Activated naive CD4-positive, alpha-beta T cell (primary cell): ENCODE measurements around the gene NID1.
"Not testable (repeated sequence)": the region's sequence is repeated elsewhere in the genome, so short reads cannot be mapped to it uniquely, and the experiment has no call there.

ENCODE experiments used
- DNase-seq, 4 experiments: peaks; one replicate each; lab custom pipeline; 2025; lab: John Stamatoyannopoulos, UW

Gene NID1

GRCh38 chr1:236096660-236097482 lies 32.0 kb upstream of the NID1 start:
- DNase-seq = peak; percentile 66 to 99 (median 80)

DNA sequence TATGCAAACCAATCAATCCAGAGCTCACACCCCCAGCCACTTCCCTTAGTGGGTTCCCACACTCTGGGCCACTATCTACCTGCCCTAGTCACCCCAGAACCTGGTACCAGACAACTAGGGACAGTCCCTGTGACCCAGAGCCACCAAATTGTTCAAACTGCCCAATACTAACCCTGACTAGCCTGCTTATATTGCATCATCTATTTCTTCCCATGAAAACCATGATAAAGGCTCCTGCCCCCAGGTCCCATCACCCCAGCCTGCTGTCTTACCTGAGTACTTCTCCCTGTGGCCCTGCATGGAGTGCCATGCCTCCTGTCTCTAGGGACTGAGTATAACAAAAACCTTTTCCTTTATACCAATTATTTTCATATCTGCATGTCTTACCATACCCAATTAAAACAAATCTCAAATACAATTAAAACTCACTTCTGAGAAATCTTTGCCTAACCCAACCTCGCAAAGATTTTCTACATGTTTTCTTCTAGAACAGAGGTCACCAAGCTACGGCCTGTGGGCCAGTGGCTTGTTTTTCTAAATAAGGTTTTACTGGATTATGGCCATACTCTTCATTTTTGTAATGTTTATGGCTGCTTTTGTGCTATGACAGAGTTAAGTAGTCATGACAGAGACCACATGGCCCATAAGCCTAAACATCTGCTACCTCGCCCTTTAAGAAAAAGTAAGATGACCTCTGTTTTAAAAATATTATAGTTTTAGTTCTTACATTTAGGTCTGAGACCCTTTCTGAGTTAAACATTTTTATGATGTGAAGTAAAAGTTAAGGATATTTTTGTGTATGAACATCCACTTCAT lies 31.0 kb upstream of the NID1 start:
- no peak for DNase-seq

- no peak for DNase-seq
These were observed 28.0 kb upstream of the NID1 start for GRCh38 chr1:236092899-236093298.

DNA sequence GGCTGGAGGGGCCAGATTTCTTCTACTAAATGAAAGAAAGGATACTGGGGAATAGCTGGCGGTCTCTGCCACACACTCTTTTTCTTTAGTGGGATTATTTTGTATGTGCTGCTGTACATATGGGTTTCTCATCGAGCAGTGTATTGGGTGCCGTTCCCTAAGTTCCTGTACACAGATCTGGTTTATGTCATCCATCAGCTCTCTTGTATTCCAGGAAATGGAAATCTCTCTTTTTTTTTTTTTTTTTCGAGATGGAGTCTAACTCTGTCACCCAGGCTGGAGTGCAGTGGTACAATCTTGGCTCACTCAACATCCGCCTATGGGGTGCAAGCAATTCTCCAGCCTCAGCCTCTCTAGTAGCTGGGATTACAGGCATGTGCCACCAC lies 27.0 kb upstream of the NID1 start:
- DNase-seq = no peak

GRCh38 chr1:236090741-236091147 lies 25.9 kb upstream of the NID1 start:
- DNase-seq = no peak

- no peak for DNase-seq
These were observed 24.3 kb upstream of the NID1 start for GRCh38 chr1:236089046-236089773.

- DNase-seq = no peak
These were observed 21.6 kb upstream of the NID1 start for GRCh38 chr1:236086537-236086936.

DNA sequence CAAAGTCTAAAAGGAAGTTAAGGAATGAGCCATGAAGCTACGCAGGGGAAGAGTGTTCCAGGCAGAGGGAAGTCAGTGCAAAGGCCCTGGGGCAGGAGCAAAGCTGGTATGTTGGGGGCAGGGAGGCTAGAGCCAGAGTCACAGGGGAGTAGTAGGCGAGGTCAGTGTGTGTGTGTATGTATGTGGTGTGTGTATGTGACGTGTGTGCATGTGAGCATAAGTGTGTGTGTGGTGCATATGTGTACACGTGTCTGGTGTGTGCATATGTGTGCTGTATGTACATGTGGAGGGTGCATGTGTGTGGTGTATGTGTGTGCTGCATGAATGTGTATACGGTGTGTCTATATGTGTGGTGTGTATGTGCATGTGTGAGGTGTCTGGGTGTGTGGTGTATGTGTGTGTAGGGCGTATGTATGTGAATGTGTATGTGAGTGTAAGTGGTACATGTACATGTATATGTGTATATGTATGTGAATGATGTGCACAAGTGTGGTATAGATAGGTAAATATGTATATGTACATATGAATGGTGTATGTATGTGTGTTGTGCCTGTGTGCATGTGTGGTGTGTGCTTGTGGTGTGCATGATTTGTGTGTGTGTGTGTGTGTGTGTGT lies 20.8 kb upstream of the NID1 start:
- DNase-seq = no peak

DNA sequence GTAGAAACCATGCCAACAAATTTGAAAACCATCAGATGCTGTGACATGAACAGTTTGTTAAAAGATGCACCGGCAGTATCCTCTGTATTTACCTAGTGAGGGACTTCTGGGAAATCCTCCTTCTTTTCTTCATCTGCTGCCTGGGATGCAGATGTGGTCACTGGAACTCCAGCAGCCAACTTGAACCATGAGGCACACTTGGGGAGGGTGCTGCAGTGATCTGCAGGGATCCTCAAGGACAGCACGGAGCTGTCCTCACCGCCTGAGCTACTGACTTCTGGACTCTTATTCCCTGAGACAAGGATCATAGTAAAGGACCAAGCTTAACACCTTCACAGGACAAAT lies 19.5 kb upstream of the NID1 start:
- DNase-seq = no peak

GRCh38 chr1:236083650-236084385 lies 18.9 kb upstream of the NID1 start:
- no peak for DNase-seq

DNA sequence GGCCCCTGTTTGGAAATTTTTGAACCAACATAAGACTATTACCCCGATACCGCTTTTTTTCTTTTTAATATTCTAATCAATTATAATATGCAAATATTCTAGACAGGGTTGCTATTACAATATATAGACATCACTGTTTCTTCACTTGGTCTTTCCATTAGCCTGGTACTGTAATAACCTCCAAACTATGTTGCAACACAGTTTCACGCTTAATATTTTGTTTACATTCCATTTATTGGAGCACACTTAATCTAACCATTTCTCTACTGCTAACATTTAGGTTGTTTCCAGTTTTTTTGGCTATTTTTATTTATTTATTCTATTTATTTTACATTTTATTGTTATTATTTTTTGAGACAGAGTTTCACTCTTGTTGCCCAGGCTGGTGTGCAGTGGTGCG lies 17.6 kb upstream of the NID1 start:
- DNase-seq = no peak

- DNase-seq = no peak
These were observed 16.8 kb upstream of the NID1 start for GRCh38 chr1:236081546-236082227.

- DNase-seq = no peak
These were observed 14.8 kb upstream of the NID1 start for GRCh38 chr1:236079703-236080102.

GRCh38 chr1:236078993-236079392 lies 14.1 kb upstream of the NID1 start:
- DNase-seq = no peak

DNA sequence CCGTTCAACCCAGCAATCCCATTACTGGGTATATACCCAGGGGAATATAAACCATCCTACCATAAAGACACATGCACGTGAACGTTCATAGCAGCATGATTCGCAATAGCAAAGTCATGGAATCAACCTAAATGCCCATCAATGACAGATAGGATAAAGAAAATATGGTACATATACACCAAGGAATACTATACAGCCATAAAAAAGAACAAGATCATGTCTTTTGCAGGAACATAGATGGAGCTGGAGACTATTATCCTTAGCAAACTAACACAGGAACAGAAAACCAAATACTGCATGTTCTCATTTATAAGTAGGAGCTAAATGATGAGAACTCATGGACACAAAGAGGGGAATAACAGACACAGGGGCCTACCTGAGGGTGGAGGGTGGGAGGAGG lies 13.2 kb upstream of the NID1 start:
- DNase-seq = not testable (repeated sequence)

DNA sequence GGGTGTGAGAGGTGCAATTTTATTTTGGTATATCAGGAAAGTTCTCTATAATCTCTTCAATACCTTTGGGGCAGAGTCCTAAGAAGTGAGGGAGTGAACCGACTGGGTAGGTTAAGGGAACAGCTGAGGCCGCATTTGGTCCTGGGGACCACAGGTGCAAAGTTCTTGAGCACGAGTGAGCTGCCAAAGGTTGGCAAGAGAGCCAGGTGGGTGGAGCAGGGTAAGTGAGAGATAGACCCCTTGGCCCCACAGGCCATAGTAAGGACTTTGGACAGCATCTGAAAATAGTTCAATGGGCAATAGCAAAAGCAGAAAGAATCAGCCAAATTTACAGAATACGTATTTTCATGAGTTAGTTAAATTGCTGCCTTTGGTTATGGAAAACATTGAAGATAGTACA lies 11.0 kb upstream of the NID1 start:
- DNase-seq = no peak

- no peak for DNase-seq
These were observed 8.5 kb upstream of the NID1 start for GRCh38 chr1:236073307-236073897.

- DNase-seq = no peak
These were observed 7.1 kb upstream of the NID1 start for GRCh38 chr1:236072001-236072400.

DNA sequence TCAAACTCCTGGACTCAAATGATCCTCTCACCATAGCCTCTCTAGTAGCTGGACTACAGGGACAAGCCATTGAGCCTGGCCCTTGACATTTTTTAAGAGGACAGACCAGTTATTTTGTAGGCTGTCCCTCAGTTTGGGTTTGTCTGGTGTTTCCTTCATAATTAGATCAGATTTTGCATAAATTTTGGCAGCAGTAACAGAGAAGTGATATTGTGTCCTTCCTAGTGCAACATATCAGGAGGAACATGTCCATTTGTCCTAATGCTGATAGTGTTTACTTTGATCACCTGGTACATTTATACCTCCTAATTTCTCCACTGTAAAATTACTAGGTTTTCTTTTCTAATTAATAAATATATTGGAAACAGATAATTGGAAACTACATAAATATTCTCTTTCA lies 5.9 kb upstream of the NID1 start:
- DNase-seq = no peak

DNA sequence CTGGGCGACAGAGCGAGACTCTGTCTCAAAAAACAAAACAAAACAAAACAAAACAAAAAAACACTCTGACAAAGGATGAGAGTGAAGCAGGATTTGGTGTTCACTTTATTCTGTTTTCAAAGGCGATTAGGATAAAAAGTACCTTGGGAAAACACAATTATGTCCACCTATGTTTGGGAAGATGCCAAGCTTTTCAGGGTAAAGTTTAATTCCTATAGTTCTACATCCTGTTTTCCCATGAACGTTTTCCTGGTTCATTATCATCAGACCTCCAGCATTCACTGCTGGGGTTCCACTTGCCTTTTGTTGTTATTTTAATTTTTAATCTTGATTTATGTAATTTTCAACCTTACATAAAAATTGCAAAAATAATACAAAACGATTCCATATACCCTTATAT lies 4.9 kb upstream of the NID1 start:
- DNase-seq = no peak
